SH-SY5Y (cell line): ENCODE measurements around the gene TEX22.

Experiments
- GATA2 ChIP-seq: IDR thresholded peaks from 2 replicates; pipeline ENCODE4 v1.6.1; 2011; ENCODE audit warnings: mild to moderate bottlenecking, low read depth, low read length
- GATA3 ChIP-seq: IDR thresholded peaks from 2 replicates; pipeline ENCODE4 v1.6.1; 2011; ENCODE audit warnings: low read depth, mild to moderate bottlenecking, low read length, moderate library complexity

DNA sequence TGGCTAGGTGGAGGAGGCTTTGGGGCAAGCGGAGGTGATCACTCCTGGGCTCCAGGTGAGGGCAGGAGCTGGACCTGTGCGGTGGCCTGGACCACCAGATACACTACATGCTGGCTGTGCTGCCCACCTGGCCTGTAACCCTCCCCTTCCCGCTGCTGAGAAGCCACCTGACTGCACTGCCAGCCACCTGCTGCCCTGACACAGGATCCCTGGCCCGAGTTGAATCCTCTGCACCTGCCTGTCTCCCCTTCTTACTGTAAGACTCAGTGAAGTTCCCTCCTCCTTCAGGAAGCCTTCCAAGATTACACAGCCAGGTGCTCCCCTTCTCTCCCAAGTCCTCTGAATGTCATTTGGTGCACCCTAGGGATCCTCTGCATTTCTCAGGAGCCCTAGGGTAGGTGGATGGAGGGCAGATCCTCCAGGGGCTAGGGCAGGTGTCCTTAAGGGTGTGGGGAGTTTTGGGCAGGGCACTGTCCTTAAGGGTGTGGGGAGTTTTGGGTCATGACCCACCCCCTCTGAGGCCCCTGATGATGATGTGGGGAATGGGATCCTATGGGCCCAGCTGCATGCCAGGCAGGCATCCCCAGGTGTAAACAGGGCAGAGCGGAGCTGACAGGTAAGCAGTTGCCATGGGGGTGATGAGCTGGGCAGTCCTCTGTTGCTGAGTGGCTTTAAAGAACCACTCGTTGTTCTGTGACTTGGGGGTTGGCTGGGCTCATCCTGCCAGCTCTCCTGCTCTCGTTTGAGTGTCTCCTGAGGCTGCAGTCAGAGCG, 14.6 kb downstream of the TEX22 start:
- TF ChIP-seq GATA2 = no peak
- no peak for TF ChIP-seq GATA3
